Activated CD8-positive, alpha-beta memory T cell treated with anti-CD3 and anti-CD28 coated beads for 4 hours (primary cell): ENCODE results near the gene MBP.
A peak's percentile ranks its signal among the peaks of the same experiment; 100 is the strongest.

Source experiments
- DNase-seq, 2 donors: peaks; one replicate each; pipeline ENCODE4 v3.0.0-alpha.2; 2020; ENCODE audit warnings: low read depth in 2 of 2

The MBP gene

GRCh38 chr18:77082316-77082955 is 50.1 kb downstream of the MBP start:
- no peak for DNase-seq

- DNase-seq, result no peak
Observed at GRCh38 chr18:77081390-77081778, 51.2 kb downstream of the MBP start.

- DNase-seq, result no peak
Observed at GRCh38 chr18:77079954-77080682, 52.5 kb downstream of the MBP start.

GRCh38 chr18:77079088-77079487 is 53.5 kb downstream of the MBP start:
- no peak for DNase-seq

GRCh38 chr18:77078690-77079070 is 53.9 kb downstream of the MBP start:
- no peak for DNase-seq

GRCh38 chr18:77077941-77078689 is 54.5 kb downstream of the MBP start:
- DNase-seq, result no peak

GRCh38 chr18:77077401-77077800 is 55.2 kb downstream of the MBP start:
- no peak for DNase-seq

GRCh38 chr18:77076111-77076510 is 56.5 kb downstream of the MBP start:
- DNase-seq, result no peak

- DNase-seq, result no peak
Observed at GRCh38 chr18:77074431-77074830, 58.2 kb downstream of the MBP start.

GRCh38 chr18:77073336-77074093 is 59.1 kb downstream of the MBP start:
- DNase-seq, result no peak

- no peak for DNase-seq
Observed at GRCh38 chr18:77072566-77072965, 60.0 kb downstream of the MBP start.

GRCh38 chr18:77071711-77072292 is 60.8 kb downstream of the MBP start:
- DNase-seq, result peak in 1 of 2 donors; percentile 42

GRCh38 chr18:77071061-77071460 is 61.5 kb downstream of the MBP start:
- no peak for DNase-seq

GRCh38 chr18:77070627-77071026 is 62.0 kb downstream of the MBP start:
- no peak for DNase-seq

GRCh38 chr18:77069931-77070330 is 62.7 kb downstream of the MBP start:
- no peak for DNase-seq

GRCh38 chr18:77069482-77069881 is 63.1 kb downstream of the MBP start:
- DNase-seq, result no peak

- no peak for DNase-seq
Observed at GRCh38 chr18:77068321-77069312, 64.0 kb downstream of the MBP start.

- DNase-seq, result peak; percentile 51
Observed at GRCh38 chr18:77067291-77068061, 65.1 kb downstream of the MBP start.

GRCh38 chr18:77066689-77067088 is 65.9 kb downstream of the MBP start:
- DNase-seq, result no peak

- DNase-seq, result no peak
Observed at GRCh38 chr18:77066101-77066500, 66.5 kb downstream of the MBP start.
